PC-3 (cell line): ENCODE results near the gene FBXO34.

Source experiments
- EZH2 ChIP-seq: fragments of 300-600 bp; sonication (generic); IDR thresholded peaks from one replicate; pipeline ENCODE4 v1.6.1; 2017; ENCODE audit warnings: antibody characterized with exemption, mild to moderate bottlenecking, low read length; ENCODE audit not compliant: unreplicated experiment
- EZH2phosphoT487 ChIP-seq: fragments of 300-600 bp; sonication (generic); IDR thresholded peaks from 2 replicates; pipeline ENCODE4 v1.6.1; 2018; ENCODE audit warnings: mild to moderate bottlenecking, antibody characterized with exemption, low read length, borderline replicate concordance
- TF ChIP-seq, protein P1 (sequence below): fragments of 300-600 bp; sonication (generic); conservative IDR thresholded peaks from 2 replicates; pipeline ENCODE4 v1.5.1; 2017; ENCODE audit warnings: antibody characterized with exemption, low read depth, mild to moderate bottlenecking, low read length

DNA sequence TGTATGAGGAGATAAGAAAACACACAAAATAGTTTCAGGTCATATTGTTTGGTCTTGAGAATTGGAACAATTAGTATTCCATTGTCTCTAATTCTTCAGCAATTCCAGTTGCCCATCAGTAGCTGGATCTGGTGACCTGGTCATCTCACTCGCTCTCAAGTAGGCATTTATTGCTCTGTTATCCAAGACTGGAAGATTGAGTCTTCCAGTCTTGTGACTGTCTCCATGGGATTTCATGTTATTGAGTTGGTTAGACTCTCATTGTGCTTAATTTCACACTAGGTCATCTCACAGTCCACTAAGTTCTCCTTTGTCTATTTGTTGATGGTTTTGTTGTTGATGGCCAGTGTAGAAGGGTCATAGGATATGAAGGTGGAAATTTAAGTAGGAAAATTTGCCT is 47.5 kb downstream of the FBXO34 start:
- TF ChIP-seq, protein P1, sequence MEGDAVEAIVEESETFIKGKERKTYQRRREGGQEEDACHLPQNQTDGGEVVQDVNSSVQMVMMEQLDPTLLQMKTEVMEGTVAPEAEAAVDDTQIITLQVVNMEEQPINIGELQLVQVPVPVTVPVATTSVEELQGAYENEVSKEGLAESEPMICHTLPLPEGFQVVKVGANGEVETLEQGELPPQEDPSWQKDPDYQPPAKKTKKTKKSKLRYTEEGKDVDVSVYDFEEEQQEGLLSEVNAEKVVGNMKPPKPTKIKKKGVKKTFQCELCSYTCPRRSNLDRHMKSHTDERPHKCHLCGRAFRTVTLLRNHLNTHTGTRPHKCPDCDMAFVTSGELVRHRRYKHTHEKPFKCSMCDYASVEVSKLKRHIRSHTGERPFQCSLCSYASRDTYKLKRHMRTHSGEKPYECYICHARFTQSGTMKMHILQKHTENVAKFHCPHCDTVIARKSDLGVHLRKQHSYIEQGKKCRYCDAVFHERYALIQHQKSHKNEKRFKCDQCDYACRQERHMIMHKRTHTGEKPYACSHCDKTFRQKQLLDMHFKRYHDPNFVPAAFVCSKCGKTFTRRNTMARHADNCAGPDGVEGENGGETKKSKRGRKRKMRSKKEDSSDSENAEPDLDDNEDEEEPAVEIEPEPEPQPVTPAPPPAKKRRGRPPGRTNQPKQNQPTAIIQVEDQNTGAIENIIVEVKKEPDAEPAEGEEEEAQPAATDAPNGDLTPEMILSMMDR, result no peak
- TF ChIP-seq EZH2phosphoT487 (no peak), EZH2 (no peak)
